WTC11 (cell line): ENCODE results near the gene PCTP.

Source experiments
- FOXJ3 ChIP-seq: sonication (generic); formaldehyde crosslinking; IDR thresholded peaks from 2 replicates; pipeline ENCODE4 v1.9.0; 2021; ENCODE audit warnings: missing genetic modification reagents, mild to moderate bottlenecking, borderline replicate concordance
- FOXP1 ChIP-seq: sonication (generic); formaldehyde crosslinking; IDR thresholded peaks from 2 replicates; pipeline ENCODE4 v1.8.0; 2022; ENCODE audit warnings: missing genetic modification reagents, mild to moderate bottlenecking, moderate library complexity, borderline replicate concordance
- KAT7 ChIP-seq: sonication (generic); formaldehyde crosslinking; IDR thresholded peaks from 2 replicates; pipeline ENCODE4 v1.8.1; 2023; ENCODE audit warnings: missing genetic modification reagents, mild to moderate bottlenecking, borderline replicate concordance
- NFE2L1 ChIP-seq: sonication (generic); formaldehyde crosslinking; IDR thresholded peaks from 2 replicates; pipeline ENCODE4 v1.8.1; 2023; ENCODE audit warnings: missing genetic modification reagents
- TCF7 ChIP-seq: sonication (generic); formaldehyde crosslinking; IDR thresholded peaks from 2 replicates; pipeline ENCODE4 v1.8.0; 2022; ENCODE audit warnings: mild to moderate bottlenecking, low read depth, missing genetic modification reagents, moderate library complexity
- TP53 ChIP-seq: sonication (generic); formaldehyde crosslinking; IDR thresholded peaks from 2 replicates; pipeline ENCODE4 v1.8.1; 2023; ENCODE audit warnings: mild to moderate bottlenecking, missing genetic modification reagents
- ZBTB21 ChIP-seq: sonication (generic); formaldehyde crosslinking; IDR thresholded peaks from 2 replicates; pipeline ENCODE4 v1.8.1; 2023; ENCODE audit warnings: mild to moderate bottlenecking, missing genetic modification reagents, borderline replicate concordance
- ZNF138 ChIP-seq: sonication (generic); formaldehyde crosslinking; conservative IDR thresholded peaks from 2 replicates; pipeline ENCODE4 v1.8.1; 2022; ENCODE audit warnings: mild to moderate bottlenecking, moderate library complexity, missing genetic modification reagents
- TF ChIP-seq, protein P1 (sequence below): sonication (generic); formaldehyde crosslinking; IDR thresholded peaks from 2 replicates; pipeline ENCODE4 v1.8.1; 2022; ENCODE audit warnings: low read depth, mild to moderate bottlenecking, moderate library complexity, missing genetic modification reagents, borderline replicate concordance
- TF ChIP-seq, protein P2 (sequence below): fragments of 200-600 bp; IDR thresholded peaks from 2 replicates; pipeline ENCODE4 v1.8.0; 2022; ENCODE audit warnings: antibody characterized with exemption

DNA sequence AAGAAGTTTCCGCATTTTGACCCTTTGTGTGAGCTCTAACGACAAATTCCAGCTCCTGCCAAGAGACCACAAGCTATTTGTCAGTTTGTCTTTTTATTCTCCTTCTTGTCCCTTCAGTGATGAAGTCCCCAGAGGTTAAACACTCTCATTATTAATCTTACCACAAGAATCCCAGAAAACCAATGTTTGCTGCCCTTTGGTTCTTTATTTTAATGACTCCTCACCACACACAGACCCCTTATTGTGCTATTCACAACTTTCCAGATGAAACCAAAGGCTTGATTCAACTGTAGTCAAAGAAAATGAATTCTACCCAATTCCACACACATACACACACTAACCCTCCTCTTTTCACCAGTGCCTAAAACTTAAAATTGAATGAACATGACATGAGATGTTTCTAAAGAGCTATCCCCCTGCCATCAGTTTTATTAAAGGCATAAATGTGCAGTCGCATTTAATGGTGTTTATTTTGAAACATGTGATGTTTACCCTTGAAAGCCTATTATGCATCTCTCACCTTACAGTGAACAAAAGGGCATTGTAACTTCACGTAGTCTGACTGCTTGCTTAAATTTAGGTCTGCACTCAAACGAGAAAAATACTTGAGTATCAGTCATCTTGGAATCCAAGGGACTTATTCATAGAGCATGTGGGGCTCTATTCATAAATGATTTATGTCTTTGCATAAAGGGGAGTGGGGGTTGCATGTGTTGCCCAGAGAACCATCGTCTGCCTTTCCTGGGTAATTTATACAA lies 44.1 kb downstream of the PCTP start:
- TF ChIP-seq, protein P1, sequence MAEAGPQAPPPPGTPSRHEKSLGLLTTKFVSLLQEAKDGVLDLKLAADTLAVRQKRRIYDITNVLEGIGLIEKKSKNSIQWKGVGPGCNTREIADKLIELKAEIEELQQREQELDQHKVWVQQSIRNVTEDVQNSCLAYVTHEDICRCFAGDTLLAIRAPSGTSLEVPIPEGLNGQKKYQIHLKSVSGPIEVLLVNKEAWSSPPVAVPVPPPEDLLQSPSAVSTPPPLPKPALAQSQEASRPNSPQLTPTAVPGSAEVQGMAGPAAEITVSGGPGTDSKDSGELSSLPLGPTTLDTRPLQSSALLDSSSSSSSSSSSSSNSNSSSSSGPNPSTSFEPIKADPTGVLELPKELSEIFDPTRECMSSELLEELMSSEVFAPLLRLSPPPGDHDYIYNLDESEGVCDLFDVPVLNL (CRISPR knock-in tag) = no peak
- no peak for TF ChIP-seq FOXP1
- TF ChIP-seq ZNF138 = no peak
- TF ChIP-seq TP53 (CRISPR knock-in tag) = no peak
- TF ChIP-seq ZBTB21 = no peak
- TF ChIP-seq TCF7 (CRISPR knock-in tag) = no peak
- TF ChIP-seq, protein P2, sequence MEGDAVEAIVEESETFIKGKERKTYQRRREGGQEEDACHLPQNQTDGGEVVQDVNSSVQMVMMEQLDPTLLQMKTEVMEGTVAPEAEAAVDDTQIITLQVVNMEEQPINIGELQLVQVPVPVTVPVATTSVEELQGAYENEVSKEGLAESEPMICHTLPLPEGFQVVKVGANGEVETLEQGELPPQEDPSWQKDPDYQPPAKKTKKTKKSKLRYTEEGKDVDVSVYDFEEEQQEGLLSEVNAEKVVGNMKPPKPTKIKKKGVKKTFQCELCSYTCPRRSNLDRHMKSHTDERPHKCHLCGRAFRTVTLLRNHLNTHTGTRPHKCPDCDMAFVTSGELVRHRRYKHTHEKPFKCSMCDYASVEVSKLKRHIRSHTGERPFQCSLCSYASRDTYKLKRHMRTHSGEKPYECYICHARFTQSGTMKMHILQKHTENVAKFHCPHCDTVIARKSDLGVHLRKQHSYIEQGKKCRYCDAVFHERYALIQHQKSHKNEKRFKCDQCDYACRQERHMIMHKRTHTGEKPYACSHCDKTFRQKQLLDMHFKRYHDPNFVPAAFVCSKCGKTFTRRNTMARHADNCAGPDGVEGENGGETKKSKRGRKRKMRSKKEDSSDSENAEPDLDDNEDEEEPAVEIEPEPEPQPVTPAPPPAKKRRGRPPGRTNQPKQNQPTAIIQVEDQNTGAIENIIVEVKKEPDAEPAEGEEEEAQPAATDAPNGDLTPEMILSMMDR = no peak
- no peak for TF ChIP-seq KAT7 (CRISPR knock-in tag)
- no peak for TF ChIP-seq FOXJ3 (CRISPR knock-in tag)
- TF ChIP-seq NFE2L1 (CRISPR knock-in tag) = no peak
